ENCODE data around the gene PPFIA1. TPM values are rescaled to one million over a fixed set of nuclear protein-coding genes. Genes with fewer than 3 reads are reported as not detected.

PPFIA1 gene
- total and polyA plus RNA-seq, 10 of the 15 experiments (the other 5 are each of a cell fraction or from before 2014, with no cell fraction given), result 5.2 to 26.2 (median 15.8) TPM

DNA sequence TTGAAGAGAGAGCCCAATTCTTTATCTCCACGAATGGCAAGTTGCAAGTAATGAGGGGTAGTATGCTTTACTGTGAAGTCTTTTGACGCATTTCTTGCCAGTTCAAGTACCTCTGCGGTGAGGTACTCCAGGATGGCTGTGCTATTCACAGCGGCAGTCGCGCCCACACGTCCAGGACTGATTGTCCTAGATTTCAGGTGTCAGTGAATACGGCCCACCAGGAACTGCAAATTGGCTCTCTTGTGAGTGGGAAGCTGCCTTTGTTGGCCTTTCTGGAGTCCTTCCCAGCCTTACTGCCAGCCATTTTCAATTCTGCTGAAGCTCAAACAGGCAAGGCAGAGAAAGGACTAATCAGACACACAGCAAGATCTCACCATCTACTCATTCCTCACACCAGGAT is 8.5 kb downstream of the PPFIA1 start:
- POLR2A ChIA-PET, result no interaction called here
- intact Hi-C loops (cut with micrococcal nuclease; ENCODE audit: unreplicated experiment), result loop anchor here (10.0 kb wide), 1 partner anchor 186 kb away; no protein-coding TSS in a partner anchor
- no TSS peak for BruUV-seq (replicated peaks)
- Histone ChIP-seq H3K9me3 (replicated peaks; ENCODE audit: control insufficient read depth, insufficient read depth, low read length) (no peaks in the 10 kb centered on the region), H4K20me1 (ENCODE audit: control insufficient read depth, insufficient read depth) (no peaks in the 10 kb centered on the region), H3K4me1 (ENCODE audit: control insufficient read depth, insufficient read depth, low read length) (peaks cover 14% of the 10 kb centered on the region), H3K79me2 (ENCODE audit: control insufficient read depth, insufficient read depth, low read length) (no peaks in the 10 kb centered on the region; the same call in none of the 2 replicates), H3K4me3 (no peak overlapping the region), H3K27ac (ENCODE audit: control insufficient read depth, insufficient read depth) (no peak overlapping the region), H2AFZ (ENCODE audit: control insufficient read depth, low read depth, low read length) (no peak overlapping the region), H3K36me3 (ENCODE audit: control insufficient read depth in 2 of 2, insufficient read depth in 2 of 2, low read length in 1 of 2) (peaks cover 5 to 19% of the 10 kb centered on the region in 2 experiments; a peak in 3 of 4 replicates), H3K4me2 (ENCODE audit: control insufficient read depth, insufficient read depth) (no peak overlapping the region), H3K27me3 (replicated peaks in 1 of 2; ENCODE audit: control insufficient read depth in 2 of 2, insufficient read depth in 2 of 2, low read length in 1 of 2) (no peaks in the 10 kb centered on the region), H3K9ac (ENCODE audit: control insufficient read depth, insufficient read depth, low read length) (no peak overlapping the region)
- in situ Hi-C loops (cut with MboI), result no loop called here
- ATAC-seq, result no peak
- RAD21 ChIA-PET (ENCODE audit: unreplicated experiment), result no interaction called here
- CTCF ChIA-PET, result no interaction called here
- TF ChIP-seq EED (IDR thresholded peaks at IDR 0.05; ENCODE audit: low read depth), result no peak
- TF ChIP-seq SMC3 (IDR thresholded peaks at IDR 0.05; ENCODE audit: borderline replicate concordance, low read length), result no peak
- TF ChIP-seq RBBP5 (conservative IDR thresholded peaks at IDR 0.05), result no peak
- no peak for TF ChIP-seq MYC (IDR thresholded peaks at IDR 0.05; ENCODE audit: insufficient read depth, insufficient read length, insufficient replicate concordance, low read length, severe bottlenecking)
- TF ChIP-seq TCF12 (IDR thresholded peaks at IDR 0.05; ENCODE audit: low read depth, low read length), result no peak
- no peak for TF ChIP-seq FOXK2 (IDR thresholded peaks at IDR 0.05)
- TF ChIP-seq, protein P1, sequence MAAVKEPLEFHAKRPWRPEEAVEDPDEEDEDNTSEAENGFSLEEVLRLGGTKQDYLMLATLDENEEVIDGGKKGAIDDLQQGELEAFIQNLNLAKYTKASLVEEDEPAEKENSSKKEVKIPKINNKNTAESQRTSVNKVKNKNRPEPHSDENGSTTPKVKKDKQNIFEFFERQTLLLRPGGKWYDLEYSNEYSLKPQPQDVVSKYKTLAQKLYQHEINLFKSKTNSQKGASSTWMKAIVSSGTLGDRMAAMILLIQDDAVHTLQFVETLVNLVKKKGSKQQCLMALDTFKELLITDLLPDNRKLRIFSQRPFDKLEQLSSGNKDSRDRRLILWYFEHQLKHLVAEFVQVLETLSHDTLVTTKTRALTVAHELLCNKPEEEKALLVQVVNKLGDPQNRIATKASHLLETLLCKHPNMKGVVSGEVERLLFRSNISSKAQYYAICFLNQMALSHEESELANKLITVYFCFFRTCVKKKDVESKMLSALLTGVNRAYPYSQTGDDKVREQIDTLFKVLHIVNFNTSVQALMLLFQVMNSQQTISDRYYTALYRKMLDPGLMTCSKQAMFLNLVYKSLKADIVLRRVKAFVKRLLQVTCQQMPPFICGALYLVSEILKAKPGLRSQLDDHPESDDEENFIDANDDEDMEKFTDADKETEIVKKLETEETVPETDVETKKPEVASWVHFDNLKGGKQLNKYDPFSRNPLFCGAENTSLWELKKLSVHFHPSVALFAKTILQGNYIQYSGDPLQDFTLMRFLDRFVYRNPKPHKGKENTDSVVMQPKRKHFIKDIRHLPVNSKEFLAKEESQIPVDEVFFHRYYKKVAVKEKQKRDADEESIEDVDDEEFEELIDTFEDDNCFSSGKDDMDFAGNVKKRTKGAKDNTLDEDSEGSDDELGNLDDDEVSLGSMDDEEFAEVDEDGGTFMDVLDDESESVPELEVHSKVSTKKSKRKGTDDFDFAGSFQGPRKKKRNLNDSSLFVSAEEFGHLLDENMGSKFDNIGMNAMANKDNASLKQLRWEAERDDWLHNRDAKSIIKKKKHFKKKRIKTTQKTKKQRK (IDR thresholded peaks at IDR 0.05; ENCODE audit: low read depth, low read length), result no peak
- TF ChIP-seq RELA (IDR thresholded peaks at IDR 0.05; ENCODE audit: borderline replicate concordance, partially characterized antibody), result no peak
- DNase-seq (ENCODE audit: low read depth, low spot score), result no peak
- 99% methylated on average over 8 of the region's 8 CpGs for WGBS (ENCODE audit: insufficient coverage, insufficient replicate concordance, low lambda C conversion rate, missing lambda C conversion rate)
- SMC1A ChIA-PET (ENCODE audit: uncharacterized antibody, unreplicated experiment), result no interaction called here
- no peak for FAIRE-seq

All from GM12878 (cell line).